Spleen (tissue), 7 donors: ENCODE measurements around the gene RUNDC3A.

ENCODE experiments used
- POLR2A ChIP-seq, 3 donors: fragments of 450-650 bp; IDR thresholded peaks; one replicate each; pipeline ENCODE4 v1.5.1; 2017; ENCODE audit warnings: antibody characterized with exemption in 3 of 3, mild to moderate bottlenecking in 1 of 3
- POLR2AphosphoS5 ChIP-seq, 3 donors: sonication (generic); formaldehyde crosslinking; IDR thresholded peaks; one replicate each; pipeline ENCODE4 v1.5.1; 2017; ENCODE audit warnings: antibody characterized with exemption in 3 of 3
- TF ChIP-seq, protein P1 (sequence below), 11 experiments: fragments of 200-600 bp in 7 of 11; fragments of 450-650 bp in 4 of 11; sonication (generic) in 4 of 11; IDR thresholded peaks in 8 of 11; conservative IDR thresholded peaks in 3 of 11; 1 replicate in 7 of 11; 2 replicates in 4 of 11; pipeline versions ENCODE4 v1.4.0 to v1.8.0; 2016 to 2021; ENCODE audit warnings: antibody characterized with exemption in 11 of 11, inconsistent platforms in 4 of 11, mild to moderate bottlenecking in 1 of 11
- donor health status: DM: no; HTN: no; CAD: no; lungs with moderate emphysema.
- donor health status: DM: no; HTN: no; CAD: no.
- donor health status: DM: no; HTN: no; CAD: no.

DNA sequence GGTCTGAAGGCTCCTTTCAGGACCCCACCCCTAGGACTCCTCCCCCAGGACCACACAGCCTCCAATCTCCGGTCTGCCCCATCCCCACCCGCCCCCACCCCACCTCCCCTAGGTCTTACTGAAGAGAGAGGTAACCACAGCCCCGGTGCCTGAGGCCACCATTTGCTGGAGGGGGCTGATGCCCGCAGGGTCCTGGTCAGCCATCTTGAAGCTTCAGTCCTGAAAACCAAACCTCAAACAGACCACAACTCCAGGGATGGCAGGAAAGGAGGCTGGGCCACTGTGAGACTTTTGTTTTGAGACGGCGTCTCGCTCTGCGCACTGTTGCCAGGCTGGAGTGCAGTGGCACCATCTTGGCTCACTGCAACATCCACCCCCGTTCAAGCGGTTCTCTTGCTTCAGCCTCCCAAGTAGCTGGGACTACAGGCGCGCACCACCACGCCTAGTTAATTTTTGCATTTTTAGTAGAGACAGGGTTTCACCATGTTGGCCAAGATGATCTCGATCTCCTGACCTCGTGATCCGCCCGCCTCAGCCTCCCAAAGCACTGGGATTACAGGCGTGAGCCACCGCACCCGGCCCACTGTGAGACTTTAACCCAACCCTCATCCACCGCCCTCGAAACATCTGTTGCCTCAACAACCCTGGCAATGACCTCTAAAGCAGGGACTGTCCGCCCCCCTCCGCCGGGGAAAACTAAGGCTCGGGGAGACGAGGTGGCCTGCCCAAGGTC, 15.1 kb downstream of the RUNDC3A start:
- TF ChIP-seq, protein P1, sequence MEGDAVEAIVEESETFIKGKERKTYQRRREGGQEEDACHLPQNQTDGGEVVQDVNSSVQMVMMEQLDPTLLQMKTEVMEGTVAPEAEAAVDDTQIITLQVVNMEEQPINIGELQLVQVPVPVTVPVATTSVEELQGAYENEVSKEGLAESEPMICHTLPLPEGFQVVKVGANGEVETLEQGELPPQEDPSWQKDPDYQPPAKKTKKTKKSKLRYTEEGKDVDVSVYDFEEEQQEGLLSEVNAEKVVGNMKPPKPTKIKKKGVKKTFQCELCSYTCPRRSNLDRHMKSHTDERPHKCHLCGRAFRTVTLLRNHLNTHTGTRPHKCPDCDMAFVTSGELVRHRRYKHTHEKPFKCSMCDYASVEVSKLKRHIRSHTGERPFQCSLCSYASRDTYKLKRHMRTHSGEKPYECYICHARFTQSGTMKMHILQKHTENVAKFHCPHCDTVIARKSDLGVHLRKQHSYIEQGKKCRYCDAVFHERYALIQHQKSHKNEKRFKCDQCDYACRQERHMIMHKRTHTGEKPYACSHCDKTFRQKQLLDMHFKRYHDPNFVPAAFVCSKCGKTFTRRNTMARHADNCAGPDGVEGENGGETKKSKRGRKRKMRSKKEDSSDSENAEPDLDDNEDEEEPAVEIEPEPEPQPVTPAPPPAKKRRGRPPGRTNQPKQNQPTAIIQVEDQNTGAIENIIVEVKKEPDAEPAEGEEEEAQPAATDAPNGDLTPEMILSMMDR (IDR thresholded peaks at IDR 0.05 in 8 of 11, conservative IDR thresholded peaks at IDR 0.05 in 3 of 11), result no peak
- TF ChIP-seq POLR2A (IDR thresholded peaks at IDR 0.05) (no peak), POLR2AphosphoS5 (IDR thresholded peaks at IDR 0.05) (no peak)
